HepG2 (cell line): ENCODE data around the gene OR2V2. TPM values are rescaled to one million over a fixed set of nuclear protein-coding genes. Genes with fewer than 3 reads are reported as not detected.

ENCODE experiments used
- AGO2 ChIP-seq: fragments of 200-400 bp; formaldehyde crosslinking; optimal IDR thresholded peaks from 2 replicates; pipeline ENCODE3; 2017; ENCODE audit warnings: mild to moderate bottlenecking, low read depth, low read length, moderate library complexity
- FOXK1 ChIP-seq: sonication (generic); formaldehyde crosslinking; IDR thresholded peaks from 2 replicates; pipeline ENCODE4 v1.4.0; 2020; ENCODE audit warnings: low read depth, missing genetic modification reagents, borderline replicate concordance
- HOXA9 ChIP-seq: sonication (generic); formaldehyde crosslinking; IDR thresholded peaks from 2 replicates; pipeline ENCODE4 v1.8.1; 2022; ENCODE audit warnings: missing genetic modification reagents, mild to moderate bottlenecking, moderate library complexity, borderline replicate concordance
- IRF2 ChIP-seq: IDR thresholded peaks from 2 replicates; pipeline ENCODE4 v1.6.1; 2018; ENCODE audit warnings: missing genetic modification reagents, missing compliant biosample characterization
- ISX ChIP-seq: sonication (generic); formaldehyde crosslinking; conservative IDR thresholded peaks from 2 replicates; pipeline ENCODE4 v1.5.0; 2020; ENCODE audit warnings: missing genetic modification reagents
- KLF11 ChIP-seq: IDR thresholded peaks from 2 replicates; pipeline ENCODE4 v1.6.1; 2016; ENCODE audit warnings: missing compliant biosample characterization
- NONO ChIP-seq, 2 experiments: fragments of 450-650 bp in 1 of 2; sonication (generic) in 1 of 2; formaldehyde crosslinking in 1 of 2; IDR thresholded peaks in 1 of 2; conservative IDR thresholded peaks in 1 of 2; 2 replicates each; pipeline versions ENCODE4 v1.6.1 to v1.8.0; 2017 to 2022; ENCODE audit warnings: mild to moderate bottlenecking in 1 of 2, missing genetic modification reagents in 1 of 2, moderate library complexity in 1 of 2
- NR2F1 ChIP-seq, 2 experiments: fragments of 450-650 bp in 1 of 2; formaldehyde crosslinking in 1 of 2; IDR thresholded peaks; 2 replicates each; pipeline versions ENCODE4 v1.5.0 to v1.6.1; 2016 to 2020; ENCODE audit warnings: mild to moderate bottlenecking in 1 of 2, missing compliant biosample characterization in 1 of 2, missing genetic modification reagents in 1 of 2, moderate library complexity in 1 of 2
- PTBP1 ChIP-seq: fragments of 200-400 bp; formaldehyde crosslinking; IDR thresholded peaks from 2 replicates; pipeline ENCODE4 v1.6.1; 2018; ENCODE audit warnings: low read length, low read depth; ENCODE audit not compliant: poor library complexity, severe bottlenecking
- SAP130 ChIP-seq: IDR thresholded peaks from 2 replicates; pipeline ENCODE4 v1.6.1; 2016; ENCODE audit warnings: low read depth
- SOX5 ChIP-seq: IDR thresholded peaks from 2 replicates; pipeline ENCODE4 v1.6.1; 2016; ENCODE audit warnings: borderline replicate concordance
- ZBTB38 ChIP-seq: sonication (generic); formaldehyde crosslinking; IDR thresholded peaks from 2 replicates; pipeline ENCODE4 v1.5.1; 2020; ENCODE audit warnings: mild to moderate bottlenecking, missing genetic modification reagents
- ZNF253 ChIP-seq: sonication (generic); formaldehyde crosslinking; IDR thresholded peaks from 2 replicates; pipeline ENCODE4 v1.8.0; 2022; ENCODE audit warnings: mild to moderate bottlenecking, missing genetic modification reagents, borderline replicate concordance
- polyA plus RNA-seq, 8 experiments: library from polyadenylated mRNA; depleted of rRNA in 3 of 8; stranded (reverse) in 7 of 8; unstranded in 1 of 8; fragments of >200 nt; fragmentation: Illumina TruSeq in 4 of 8; extraction: Trizol in 4 of 8; gene quantifications; 2 replicates each; pipeline versions ENCODE4 v1.2.1 to v1.2.3, GENCODE V29; 2011 to 2016; ENCODE audit warnings: low read depth in 4 of 8, missing spikeins in 1 of 8, mixed read lengths in 1 of 8; ENCODE audit not compliant: insufficient read depth in 1 of 8
- total RNA-seq, 5 experiments: library from RNA; depleted of rRNA; stranded (reverse); fragments of >200 nt; fragmentation: Illumina TruSeq; extraction: Trizol; gene quantifications; 2 replicates each; pipeline ENCODE4 v1.2.3, GENCODE V29; 2016; ENCODE audit warnings: low read depth in 1 of 5
- TF ChIP-seq, protein P1 (sequence below): sonication (generic); formaldehyde crosslinking; IDR thresholded peaks from 2 replicates; pipeline ENCODE4 v1.4.0; 2020; ENCODE audit warnings: mild to moderate bottlenecking, missing genetic modification reagents, borderline replicate concordance
- TF ChIP-seq, protein P2 (sequence below): sonication (generic); formaldehyde crosslinking; IDR thresholded peaks from 2 replicates; pipeline ENCODE4 v1.5.1; 2020; ENCODE audit warnings: mild to moderate bottlenecking, missing genetic modification reagents, borderline replicate concordance
- TF ChIP-seq, protein P3 (sequence below): sonication (generic); formaldehyde crosslinking; IDR thresholded peaks from 2 replicates; pipeline ENCODE4 v1.8.0; 2022; ENCODE audit warnings: missing genetic modification reagents, mild to moderate bottlenecking, borderline replicate concordance

Gene OR2V2
- total and polyA plus RNA-seq, 2 of the 13 experiments (the other 11 are each of a cell fraction or from before 2014, with no cell fraction given), result not detected

DNA sequence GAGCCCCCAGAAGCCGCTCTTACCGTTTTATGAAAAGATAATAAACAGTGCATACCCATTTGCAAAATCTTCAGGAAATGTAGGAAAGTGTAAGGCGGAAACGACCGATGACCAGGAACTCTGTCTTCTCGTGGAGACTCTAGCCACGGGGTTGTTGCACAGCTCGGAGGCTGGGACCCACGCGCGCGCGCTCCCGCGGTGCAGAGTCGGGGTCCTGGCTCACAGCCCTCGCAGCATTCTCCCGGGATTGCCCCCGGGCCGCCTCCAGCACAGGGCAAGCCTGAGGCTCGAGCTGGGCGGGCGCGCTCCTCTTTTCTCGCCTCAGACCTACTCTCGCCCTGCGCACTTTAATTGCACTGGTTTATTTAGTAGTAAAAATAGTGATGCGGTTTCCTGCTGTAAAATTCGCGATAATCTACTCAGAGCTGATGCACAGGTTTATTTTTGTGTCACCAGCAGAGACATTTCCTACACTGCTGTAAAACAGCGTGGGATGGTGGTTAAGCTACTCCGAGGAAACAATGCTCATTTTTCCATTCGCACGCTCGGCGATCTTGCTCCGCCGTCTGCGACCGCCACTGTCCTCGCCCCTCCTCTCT lies 42.1 kb downstream of the OR2V2 start (continued):
- no peak for TF ChIP-seq ZNF253 (CRISPR knock-in tag)
- TF ChIP-seq, protein P1, sequence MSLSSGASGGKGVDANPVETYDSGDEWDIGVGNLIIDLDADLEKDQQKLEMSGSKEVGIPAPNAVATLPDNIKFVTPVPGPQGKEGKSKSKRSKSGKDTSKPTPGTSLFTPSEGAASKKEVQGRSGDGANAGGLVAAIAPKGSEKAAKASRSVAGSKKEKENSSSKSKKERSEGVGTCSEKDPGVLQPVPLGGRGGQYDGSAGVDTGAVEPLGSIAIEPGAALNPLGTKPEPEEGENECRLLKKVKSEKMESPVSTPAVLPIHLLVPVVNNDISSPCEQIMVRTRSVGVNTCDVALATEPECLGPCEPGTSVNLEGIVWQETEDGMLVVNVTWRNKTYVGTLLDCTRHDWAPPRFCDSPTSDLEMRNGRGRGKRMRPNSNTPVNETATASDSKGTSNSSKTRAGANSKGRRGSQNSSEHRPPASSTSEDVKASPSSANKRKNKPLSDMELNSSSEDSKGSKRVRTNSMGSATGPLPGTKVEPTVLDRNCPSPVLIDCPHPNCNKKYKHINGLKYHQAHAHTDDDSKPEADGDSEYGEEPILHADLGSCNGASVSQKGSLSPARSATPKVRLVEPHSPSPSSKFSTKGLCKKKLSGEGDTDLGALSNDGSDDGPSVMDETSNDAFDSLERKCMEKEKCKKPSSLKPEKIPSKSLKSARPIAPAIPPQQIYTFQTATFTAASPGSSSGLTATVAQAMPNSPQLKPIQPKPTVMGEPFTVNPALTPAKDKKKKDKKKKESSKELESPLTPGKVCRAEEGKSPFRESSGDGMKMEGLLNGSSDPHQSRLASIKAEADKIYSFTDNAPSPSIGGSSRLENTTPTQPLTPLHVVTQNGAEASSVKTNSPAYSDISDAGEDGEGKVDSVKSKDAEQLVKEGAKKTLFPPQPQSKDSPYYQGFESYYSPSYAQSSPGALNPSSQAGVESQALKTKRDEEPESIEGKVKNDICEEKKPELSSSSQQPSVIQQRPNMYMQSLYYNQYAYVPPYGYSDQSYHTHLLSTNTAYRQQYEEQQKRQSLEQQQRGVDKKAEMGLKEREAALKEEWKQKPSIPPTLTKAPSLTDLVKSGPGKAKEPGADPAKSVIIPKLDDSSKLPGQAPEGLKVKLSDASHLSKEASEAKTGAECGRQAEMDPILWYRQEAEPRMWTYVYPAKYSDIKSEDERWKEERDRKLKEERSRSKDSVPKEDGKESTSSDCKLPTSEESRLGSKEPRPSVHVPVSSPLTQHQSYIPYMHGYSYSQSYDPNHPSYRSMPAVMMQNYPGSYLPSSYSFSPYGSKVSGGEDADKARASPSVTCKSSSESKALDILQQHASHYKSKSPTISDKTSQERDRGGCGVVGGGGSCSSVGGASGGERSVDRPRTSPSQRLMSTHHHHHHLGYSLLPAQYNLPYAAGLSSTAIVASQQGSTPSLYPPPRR (CRISPR knock-in tag), result no peak
- no peak for TF ChIP-seq KLF11 (CRISPR knock-in tag)
- no peak for TF ChIP-seq SOX5 (CRISPR knock-in tag)
- TF ChIP-seq, protein P2, sequence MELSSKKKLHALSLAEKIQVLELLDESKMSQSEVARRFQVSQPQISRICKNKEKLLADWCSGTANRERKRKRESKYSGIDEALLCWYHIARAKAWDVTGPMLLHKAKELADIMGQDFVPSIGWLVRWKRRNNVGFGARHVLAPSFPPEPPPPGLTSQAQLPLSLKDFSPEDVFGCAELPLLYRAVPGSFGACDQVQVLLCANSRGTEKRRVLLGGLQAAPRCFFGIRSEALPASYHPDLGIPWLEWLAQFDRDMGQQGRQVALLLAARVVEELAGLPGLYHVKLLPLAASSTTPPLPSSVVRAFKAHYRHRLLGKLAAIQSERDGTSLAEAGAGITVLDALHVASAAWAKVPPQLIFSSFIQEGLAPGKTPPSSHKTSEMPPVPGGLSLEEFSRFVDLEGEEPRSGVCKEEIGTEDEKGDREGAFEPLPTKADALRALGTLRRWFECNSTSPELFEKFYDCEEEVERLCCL (CRISPR knock-in tag), result no peak
- TF ChIP-seq NONO (IDR thresholded peaks at IDR 0.05), result no peak
- TF ChIP-seq NONO (CRISPR knock-in tag; conservative IDR thresholded peaks at IDR 0.05), result no peak; the same call in 1 of the 2 replicates
- TF ChIP-seq IRF2 (CRISPR knock-in tag), result no peak
- no peak for TF ChIP-seq AGO2
- 0 out of 2 replicates have a peak, but pooled peaks have one; percentile 3 for TF ChIP-seq ZBTB38 (CRISPR knock-in tag)
- no peak for TF ChIP-seq FOXK1
- TF ChIP-seq PTBP1, result no peak
- peak; percentile 39; the same call in 1 of the 2 replicates for TF ChIP-seq HOXA9 (CRISPR knock-in tag)
- TF ChIP-seq, protein P3, sequence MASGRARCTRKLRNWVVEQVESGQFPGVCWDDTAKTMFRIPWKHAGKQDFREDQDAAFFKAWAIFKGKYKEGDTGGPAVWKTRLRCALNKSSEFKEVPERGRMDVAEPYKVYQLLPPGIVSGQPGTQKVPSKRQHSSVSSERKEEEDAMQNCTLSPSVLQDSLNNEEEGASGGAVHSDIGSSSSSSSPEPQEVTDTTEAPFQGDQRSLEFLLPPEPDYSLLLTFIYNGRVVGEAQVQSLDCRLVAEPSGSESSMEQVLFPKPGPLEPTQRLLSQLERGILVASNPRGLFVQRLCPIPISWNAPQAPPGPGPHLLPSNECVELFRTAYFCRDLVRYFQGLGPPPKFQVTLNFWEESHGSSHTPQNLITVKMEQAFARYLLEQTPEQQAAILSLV (CRISPR knock-in tag), result no peak
- no peak for TF ChIP-seq NR2F1 (CRISPR knock-in tag; IDR thresholded peaks at IDR 0.05)
- TF ChIP-seq SAP130 (CRISPR knock-in tag), result peak; percentile 22; the same call in 1 of the 2 replicates
- TF ChIP-seq ISX (CRISPR knock-in tag), result no peak
